Prostate gland (tissue), 2 donors: Measurements from ENCODE around the gene TMEM94. TPM values are rescaled to one million over a fixed set of nuclear protein-coding genes. Genes with fewer than 3 reads are reported as not detected.
A peak's percentile ranks its signal among the peaks of the same experiment; 100 is the strongest.

Experiments
- DNase-seq: peaks from one replicate; pipeline ENCODE4 v3.0.0-alpha.2; 2019; ENCODE audit warnings: low spot score
- H3K27ac ChIP-seq, 2 donors: fragments of 200-600 bp; sonication (generic); 2 replicates each; pipeline ENCODE4 v1.5.1; 2017 to 2019
- H3K27me3 ChIP-seq: fragments of 200-600 bp; sonication (generic); replicated peaks from 2 replicates; pipeline ENCODE4 v1.5.1; 2019; ENCODE audit not compliant: insufficient read depth
- H3K36me3 ChIP-seq, 2 donors: fragments of 200-600 bp; sonication (generic); 1 replicate in 1 of 2; 2 replicates in 1 of 2; pipeline versions ENCODE4 v1.5.1 to v1.8.1; 2017 to 2019
- H3K4me1 ChIP-seq: fragments of 200-600 bp; sonication (generic); replicated peaks from 2 replicates; pipeline ENCODE4 v1.5.1; 2019
- H3K4me3 ChIP-seq, 2 donors: fragments of 200-600 bp; sonication (generic); 2 replicates each; pipeline ENCODE4 v1.5.1; 2017 to 2019
- H3K9me3 ChIP-seq: fragments of 200-600 bp; sonication (generic); 2 replicates; pipeline ENCODE4 v1.5.1; 2017
- CTCF ChIP-seq, 4 experiments: fragments of 200-600 bp in 2 of 4; fragments of 450-650 bp in 2 of 4; sonication (generic) in 2 of 4; IDR thresholded peaks; 1 replicate in 3 of 4; 2 replicates in 1 of 4; pipeline ENCODE4 v1.5.1; 2016 to 2019; ENCODE audit warnings: antibody characterized with exemption in 4 of 4, mild to moderate bottlenecking in 2 of 4, moderate library complexity in 2 of 4
- POLR2A ChIP-seq: fragments of 450-650 bp; IDR thresholded peaks from one replicate; pipeline ENCODE4 v1.6.1; 2016; ENCODE audit warnings: antibody characterized with exemption, mild to moderate bottlenecking
- POLR2AphosphoS5 ChIP-seq: sonication (generic); formaldehyde crosslinking; IDR thresholded peaks from one replicate; pipeline ENCODE4 v1.6.1; 2017; ENCODE audit warnings: antibody characterized with exemption
- WGBS: methylation state at CpG from one replicate; pipeline ENCODE4 v1.1.5; 2018; 5-methylcytosine and 5-hydroxymethylcytosine counted together
- intact Hi-C: fragments of 100-400 bp; cut with DNase I; formaldehyde crosslinking; loops from one replicate; pipeline ENCODE4 v1.14.2; 2022
- total RNA-seq, 2 donors: library from RNA; depleted of rRNA; stranded (reverse); fragments of >200 nt; gene quantifications; one replicate each; pipeline ENCODE4 v1.1.0, GENCODE V29; 2016

Gene TMEM94
- total RNA-seq, 2 donors from 2014 or later: 63.5 to 128 TPM

- WGBS: 78% methylated on average over 17 of the region's 17 CpGs
- H3K4me3 ChIP-seq: peak overlapping the region in 1 of 2 donors; percentile 82
- no peak for TF ChIP-seq POLR2AphosphoS5
- TF ChIP-seq POLR2A: no peak
- TF ChIP-seq CTCF (IDR thresholded peaks at IDR 0.05): no peak
- no peaks in the 10 kb centered on the region for H3K27me3 ChIP-seq
- no peak for DNase-seq
- no peaks in the 10 kb centered on the region for H3K9me3 ChIP-seq
- H3K27ac ChIP-seq: peak overlapping the region; percentile 75 to 79
- intact Hi-C loops: loop anchor here (10.0 kb wide), 2 partner anchors 189 to 231 kb away; no protein-coding TSS in a partner anchor
- H3K36me3 ChIP-seq: no peaks in the 10 kb centered on the region
- peaks cover 7% of the 10 kb centered on the region for H3K4me1 ChIP-seq
Observed at GRCh38 chr17:75513641-75514000, 57.2 kb downstream of the TMEM94 start.

- intact Hi-C loops: loop anchor here (10.0 kb wide), 2 partner anchors 190 to 230 kb away; no protein-coding TSS in a partner anchor
- DNase-seq: peak; percentile 58
- H3K4me3 ChIP-seq: peak overlapping the region; percentile 82
Observed at GRCh38 chr17:75514299-75514918, 58.0 kb downstream of the TMEM94 start.

GRCh38 chr17:75514919-75515495, 58.6 kb downstream of the TMEM94 start:
- under 1% methylated on average over 33 of the region's 50 CpGs for WGBS
- Histone ChIP-seq H3K27me3 (no peaks in the 10 kb centered on the region), H3K9me3 (no peaks in the 10 kb centered on the region), H3K36me3 (no peaks in the 10 kb centered on the region), H3K27ac (peak overlapping the region; percentile 75 to 79), H3K4me1 (peaks cover 7% of the 10 kb centered on the region), H3K4me3 (peak overlapping the region; percentile 82)
- peak; percentile 28 for TF ChIP-seq POLR2A
- TF ChIP-seq CTCF (IDR thresholded peaks at IDR 0.05): no peak
- no peak for TF ChIP-seq POLR2AphosphoS5
- no peak for DNase-seq
- intact Hi-C loops: loop anchor here (5.0 to 10.0 kb wide), 3 partner anchors 88 to 230 kb away; no protein-coding TSS in a partner anchor

More at GRCh38 chr17:75514299-75514918, 58.0 kb downstream of the TMEM94 start:
- Histone ChIP-seq H3K9me3 (no peaks in the 10 kb centered on the region), H3K4me1 (peaks cover 7% of the 10 kb centered on the region), H3K27me3 (no peaks in the 10 kb centered on the region), H3K27ac (peak overlapping the region; percentile 75 to 79), H3K36me3 (no peaks in the 10 kb centered on the region)
- WGBS: 11% methylated on average over 8 of the region's 15 CpGs
- TF ChIP-seq POLR2AphosphoS5 (peak; percentile 7), CTCF (IDR thresholded peaks at IDR 0.05) (peak in 1 of 4 experiments; percentile 8), POLR2A (no peak)

GRCh38 chr17:75515496-75516254, 59.2 kb downstream of the TMEM94 start, which contains the start of gene CASKIN2:
Gene CASKIN2 (minus strand): TSS chr17:75515537. CDS start chr17:75513804, 1,733 bp downstream.
- Histone ChIP-seq H3K9me3 (no peaks in the 10 kb centered on the region), H3K4me1 (peaks cover 7% of the 10 kb centered on the region), H3K4me3 (peak within 1 kb of the TSS; percentile 82), H3K36me3 (no peaks in the 10 kb centered on the region), H3K27ac (peak within 1 kb of the TSS; percentile 75 to 79), H3K27me3 (no peaks in the 10 kb centered on the region)
- intact Hi-C loops: loop anchor here (2.0 to 10.0 kb wide), 4 partner anchors 73 to 229 kb away; no protein-coding TSS in a partner anchor
- WGBS: under 1% methylated on average over 64 of the region's 78 CpGs
- peak; percentile 95 for DNase-seq
- TF ChIP-seq POLR2AphosphoS5 (peak; percentile 76), CTCF (IDR thresholded peaks at IDR 0.05) (peak; percentile 96 to 99 (median 98)), POLR2A (peak; percentile 8)
